K562 (cell line): ENCODE results near the gene MSRB2. TPM values are rescaled to one million over a fixed set of nuclear protein-coding genes. Genes with fewer than 3 reads are reported as not detected.
A peak's percentile ranks its signal among the peaks of the same experiment; 100 is the strongest.

Source experiments
- DDX20 ChIP-seq: fragments of 450-650 bp; IDR thresholded peaks from 2 replicates; pipeline ENCODE4 v1.6.1; 2016; ENCODE audit warnings: missing genetic modification characterization, low read depth, mild to moderate bottlenecking, missing compliant biosample characterization, moderate library complexity
- EP300 ChIP-seq: IDR thresholded peaks from 2 replicates; pipeline ENCODE4 v1.6.1; 2012; ENCODE audit warnings: low read length, improper control_type of control experiment
- IRF2 ChIP-seq: sonication (generic); formaldehyde crosslinking; IDR thresholded peaks from 2 replicates; pipeline ENCODE4 v1.8.1; 2022; ENCODE audit warnings: mild to moderate bottlenecking, missing genetic modification reagents
- NFE2L1 ChIP-seq: fragments of 450-650 bp; IDR thresholded peaks from 2 replicates; pipeline ENCODE4 v1.6.1; 2016; ENCODE audit warnings: missing genetic modification characterization, low read depth, mild to moderate bottlenecking, missing compliant biosample characterization, moderate library complexity, borderline replicate concordance
- ZBTB40 ChIP-seq, 2 experiments: fragments of 450-650 bp in 1 of 2; sonication (generic) in 1 of 2; formaldehyde crosslinking in 1 of 2; IDR thresholded peaks; 2 replicates each; pipeline versions ENCODE4 v1.7.1 to v1.9.0; 2016 to 2022; ENCODE audit warnings: inconsistent platforms in 1 of 2, mild to moderate bottlenecking in 1 of 2, missing genetic modification reagents in 1 of 2
- ZBTB49 ChIP-seq: sonication (generic); formaldehyde crosslinking; IDR thresholded peaks from 2 replicates; pipeline ENCODE4 v1.8.0; 2022; ENCODE audit warnings: missing genetic modification reagents, mild to moderate bottlenecking, borderline replicate concordance
- ZNF174 ChIP-seq: fragments of 250-450 bp; sonication (Bioruptor Pico); IDR thresholded peaks from 2 replicates; pipeline ENCODE4 v1.4.0; 2020; ENCODE audit warnings: mild to moderate bottlenecking
- polyA plus RNA-seq, 8 experiments: library from polyadenylated mRNA; depleted of rRNA in 4 of 8; stranded (reverse) in 5 of 8; unstranded in 3 of 8; fragments of >200 nt; fragmentation: Nextera tagmentation in 2 of 8; fragmentation: Illumina TruSeq in 1 of 8; extraction: Ambion mirVana in 2 of 8; extraction: Trizol in 1 of 8; gene quantifications; 2 replicates each; pipeline versions ENCODE4 v1.2.1 to v1.2.3, GENCODE V29; 2011 to 2014; ENCODE audit warnings: inconsistent platforms in 1 of 8, missing spikeins in 1 of 8
- total RNA-seq, 7 experiments: library from RNA; depleted of rRNA in 6 of 7; stranded (reverse); fragments of >200 nt in 6 of 7; fragmentation: Illumina TruSeq in 2 of 7; extraction: Trizol in 2 of 7; gene quantifications; 2 replicates each; pipeline versions ENCODE4 v1.2.1 to v1.2.3, GENCODE V29; 2011 to 2021; ENCODE audit warnings: low replicate concordance in 1 of 7
- TF ChIP-seq, protein P1 (sequence below), 2 experiments: fragments of 450-650 bp; IDR thresholded peaks; 2 replicates each; pipeline ENCODE4 v1.6.1; 2016
- TF ChIP-seq, protein P2 (sequence below), 2 experiments: fragments of 200-800 bp in 1 of 2; sonication (Bioruptor generic) in 1 of 2; sonication (generic) in 1 of 2; formaldehyde crosslinking in 1 of 2; IDR thresholded peaks in 1 of 2; conservative IDR thresholded peaks in 1 of 2; 2 replicates each; pipeline versions ENCODE4 v1.5.0 to v1.6.1; 2016 to 2020; ENCODE audit warnings: missing compliant biosample characterization in 1 of 2, missing genetic modification characterization in 1 of 2, missing genetic modification reagents in 1 of 2
- TF ChIP-seq, protein P3 (sequence below): fragments of 200-800 bp; sonication (Bioruptor generic); IDR thresholded peaks from 2 replicates; pipeline ENCODE4 v1.6.1; 2017; ENCODE audit warnings: missing genetic modification characterization, missing compliant biosample characterization

MSRB2 gene
- total and polyA plus RNA-seq, 9 of the 15 experiments (the other 6 are each of a cell fraction or from before 2014, with no cell fraction given): 1.5 to 22.3 (median 5.9) TPM

GRCh38 chr10:23053036-23053435, 42.3 kb upstream of the MSRB2 start (continued):
- TF ChIP-seq EP300 (peak; percentile 26; the same call in 1 of the 2 replicates), ZBTB40 (IDR thresholded peaks at IDR 0.05) (no peak), ZBTB40 (CRISPR knock-in tag; IDR thresholded peaks at IDR 0.05) (no peak), NFE2L1 (tag) (peak; percentile 92), DDX20 (tag) (0 out of 2 replicates have a peak, but pooled peaks have one; percentile 31), IRF2 (CRISPR knock-in tag) (no peak), ZBTB49 (CRISPR knock-in tag) (no peak), ZNF174 (CRISPR knock-in tag) (no peak)
- TF ChIP-seq, protein P1, sequence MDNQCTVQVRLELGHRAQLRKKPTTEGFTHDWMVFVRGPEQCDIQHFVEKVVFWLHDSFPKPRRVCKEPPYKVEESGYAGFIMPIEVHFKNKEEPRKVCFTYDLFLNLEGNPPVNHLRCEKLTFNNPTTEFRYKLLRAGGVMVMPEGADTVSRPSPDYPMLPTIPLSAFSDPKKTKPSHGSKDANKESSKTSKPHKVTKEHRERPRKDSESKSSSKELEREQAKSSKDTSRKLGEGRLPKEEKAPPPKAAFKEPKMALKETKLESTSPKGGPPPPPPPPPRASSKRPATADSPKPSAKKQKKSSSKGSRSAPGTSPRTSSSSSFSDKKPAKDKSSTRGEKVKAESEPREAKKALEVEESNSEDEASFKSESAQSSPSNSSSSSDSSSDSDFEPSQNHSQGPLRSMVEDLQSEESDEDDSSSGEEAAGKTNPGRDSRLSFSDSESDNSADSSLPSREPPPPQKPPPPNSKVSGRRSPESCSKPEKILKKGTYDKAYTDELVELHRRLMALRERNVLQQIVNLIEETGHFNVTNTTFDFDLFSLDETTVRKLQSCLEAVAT (IDR thresholded peaks at IDR 0.05): no peak
- TF ChIP-seq, protein P2, sequence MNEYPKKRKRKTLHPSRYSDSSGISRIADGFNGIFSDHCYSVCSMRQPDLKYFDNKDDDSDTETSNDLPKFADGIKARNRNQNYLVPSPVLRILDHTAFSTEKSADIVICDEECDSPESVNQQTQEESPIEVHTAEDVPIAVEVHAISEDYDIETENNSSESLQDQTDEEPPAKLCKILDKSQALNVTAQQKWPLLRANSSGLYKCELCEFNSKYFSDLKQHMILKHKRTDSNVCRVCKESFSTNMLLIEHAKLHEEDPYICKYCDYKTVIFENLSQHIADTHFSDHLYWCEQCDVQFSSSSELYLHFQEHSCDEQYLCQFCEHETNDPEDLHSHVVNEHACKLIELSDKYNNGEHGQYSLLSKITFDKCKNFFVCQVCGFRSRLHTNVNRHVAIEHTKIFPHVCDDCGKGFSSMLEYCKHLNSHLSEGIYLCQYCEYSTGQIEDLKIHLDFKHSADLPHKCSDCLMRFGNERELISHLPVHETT (CRISPR knock-in tag; conservative IDR thresholded peaks at IDR 0.05 in 1 of 2, IDR thresholded peaks at IDR 0.05 in 1 of 2): 0 out of 4 replicates have a peak, but pooled peaks of 1 of the 2 experiments have one; percentile 39
- TF ChIP-seq, protein P3, sequence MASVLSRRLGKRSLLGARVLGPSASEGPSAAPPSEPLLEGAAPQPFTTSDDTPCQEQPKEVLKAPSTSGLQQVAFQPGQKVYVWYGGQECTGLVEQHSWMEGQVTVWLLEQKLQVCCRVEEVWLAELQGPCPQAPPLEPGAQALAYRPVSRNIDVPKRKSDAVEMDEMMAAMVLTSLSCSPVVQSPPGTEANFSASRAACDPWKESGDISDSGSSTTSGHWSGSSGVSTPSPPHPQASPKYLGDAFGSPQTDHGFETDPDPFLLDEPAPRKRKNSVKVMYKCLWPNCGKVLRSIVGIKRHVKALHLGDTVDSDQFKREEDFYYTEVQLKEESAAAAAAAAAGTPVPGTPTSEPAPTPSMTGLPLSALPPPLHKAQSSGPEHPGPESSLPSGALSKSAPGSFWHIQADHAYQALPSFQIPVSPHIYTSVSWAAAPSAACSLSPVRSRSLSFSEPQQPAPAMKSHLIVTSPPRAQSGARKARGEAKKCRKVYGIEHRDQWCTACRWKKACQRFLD (CRISPR knock-in tag): peak; percentile 78; the same call in 1 of the 2 replicates
